ENCODE measurements around the gene CRYGC.
"Not testable (repeated sequence)": the region's sequence is repeated elsewhere in the genome, so short reads cannot be mapped to it uniquely, and the experiment has no call there.

CRYGC gene

DNA sequence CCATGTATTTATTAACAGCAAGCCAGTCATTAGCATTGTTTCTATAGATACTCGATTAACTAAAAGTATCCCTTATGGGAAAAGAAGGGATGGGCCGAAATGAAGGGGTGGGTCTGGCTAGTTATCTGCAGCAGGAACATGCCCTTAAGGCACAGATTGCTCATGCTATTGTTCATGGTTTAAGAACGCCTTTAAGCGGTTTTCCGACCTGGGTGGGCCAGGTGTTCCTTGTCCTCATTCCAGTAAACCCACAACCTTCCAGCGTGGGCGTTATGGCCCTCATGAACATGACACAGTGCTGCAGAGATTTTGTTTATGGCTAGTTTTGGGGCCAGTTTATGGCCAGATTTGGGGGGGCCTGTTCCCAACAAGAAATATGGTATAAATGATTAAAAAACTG, 8.7 kb upstream of the CRYGC start:
- not testable (repeated sequence) for DNase-seq (ENCODE audit: low read depth in 2 of 3, low spot score in 1 of 3)

DNA sequence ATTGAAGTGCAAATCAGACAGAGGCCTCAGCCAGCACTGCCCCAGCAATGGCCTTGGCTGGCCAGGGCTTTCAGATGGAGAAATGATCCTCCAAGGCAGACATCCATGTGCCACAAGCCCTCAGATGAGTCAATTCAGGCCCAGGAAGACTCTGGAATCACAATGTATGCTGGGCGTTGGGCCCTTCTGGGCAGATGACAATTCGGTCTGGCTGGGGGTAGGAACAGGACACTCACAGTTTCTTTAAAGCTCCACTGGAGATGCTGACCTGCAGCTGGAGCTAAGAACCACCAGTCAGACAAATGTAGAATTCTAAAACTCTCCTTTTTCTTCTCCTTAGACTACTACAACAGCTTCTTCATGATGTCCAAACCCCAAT, 7.1 kb upstream of the CRYGC start:
- DNase-seq (ENCODE audit: low read depth in 2 of 3, low spot score in 1 of 3), result no peak

DNA sequence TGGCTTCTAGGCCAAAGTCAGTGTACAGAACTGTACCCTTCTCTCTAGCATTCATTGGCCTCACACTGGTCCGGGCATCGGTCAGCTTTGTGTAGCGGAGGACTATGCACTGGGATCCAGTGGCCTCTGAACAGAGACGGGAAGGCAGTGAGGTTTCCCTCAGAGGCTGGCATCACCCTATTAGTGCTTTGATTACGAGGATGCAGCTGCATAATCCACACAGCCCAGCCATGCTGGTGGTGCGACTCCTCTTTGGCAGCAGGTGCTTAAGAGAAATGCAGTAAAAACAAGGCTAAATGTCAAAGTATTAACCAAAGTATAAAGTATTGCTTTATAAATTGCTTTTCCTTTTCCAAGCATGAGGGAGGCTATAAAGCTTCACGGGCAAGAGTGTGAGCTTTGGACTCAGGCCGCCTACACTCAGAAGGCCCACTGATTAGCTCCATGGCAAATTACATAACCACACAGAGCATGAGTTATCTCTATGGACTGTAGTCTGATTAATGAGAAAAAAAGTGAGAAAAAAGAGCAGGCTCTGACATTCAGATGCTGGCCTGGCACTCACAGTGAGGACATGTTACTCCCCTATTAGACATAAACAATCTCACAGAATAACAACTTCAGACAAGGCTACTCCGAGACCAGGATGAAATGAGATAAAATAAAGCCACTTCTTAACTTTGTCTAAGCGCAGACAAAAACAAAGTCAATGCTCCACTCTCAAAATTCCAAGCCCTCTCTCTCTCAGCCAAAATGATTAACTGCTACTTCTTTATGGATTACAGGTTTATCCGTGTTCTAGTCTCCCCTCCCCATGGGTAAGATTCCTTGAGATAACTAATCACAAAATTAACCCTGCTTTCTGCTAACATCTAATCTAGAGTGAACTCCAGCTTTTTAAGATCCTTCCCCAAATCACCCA, 6.4 kb upstream of the CRYGC start:
- DNase-seq (ENCODE audit: low read depth in 2 of 3, low spot score in 1 of 3), result no peak

DNA sequence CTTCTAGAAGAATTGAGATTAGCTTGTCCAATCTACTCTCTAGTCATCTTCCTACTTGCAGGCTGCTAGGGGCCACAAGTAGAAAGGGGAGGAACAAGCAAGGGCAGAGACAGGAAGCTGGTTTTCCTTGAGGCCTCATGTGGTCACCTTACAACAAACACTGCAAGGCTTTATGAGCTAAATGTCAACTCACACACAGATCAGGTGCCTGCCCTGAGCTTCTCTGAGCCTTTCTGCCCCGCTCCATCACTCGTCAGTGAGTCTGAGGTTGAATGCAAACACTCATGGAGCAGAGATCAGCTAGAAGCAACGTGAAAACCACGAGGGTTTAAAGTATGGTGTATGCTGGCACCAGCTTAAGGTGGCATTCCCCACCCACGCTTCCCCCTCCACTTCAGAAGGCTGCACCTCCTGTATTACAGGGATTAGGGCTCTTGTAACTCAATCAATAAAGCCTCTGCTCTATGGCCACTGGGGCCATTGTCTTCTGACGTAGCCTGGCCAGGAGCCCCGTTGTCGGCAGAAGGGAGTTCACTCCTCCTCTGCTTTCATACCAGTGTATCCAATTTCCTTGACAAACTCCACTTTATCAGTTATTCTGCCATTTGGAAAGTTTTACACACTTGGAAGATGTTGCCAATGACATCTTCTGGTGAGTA, 5.4 kb upstream of the CRYGC start:
- DNase-seq (ENCODE audit: low read depth in 2 of 3, low spot score in 1 of 3), result no peak

DNA sequence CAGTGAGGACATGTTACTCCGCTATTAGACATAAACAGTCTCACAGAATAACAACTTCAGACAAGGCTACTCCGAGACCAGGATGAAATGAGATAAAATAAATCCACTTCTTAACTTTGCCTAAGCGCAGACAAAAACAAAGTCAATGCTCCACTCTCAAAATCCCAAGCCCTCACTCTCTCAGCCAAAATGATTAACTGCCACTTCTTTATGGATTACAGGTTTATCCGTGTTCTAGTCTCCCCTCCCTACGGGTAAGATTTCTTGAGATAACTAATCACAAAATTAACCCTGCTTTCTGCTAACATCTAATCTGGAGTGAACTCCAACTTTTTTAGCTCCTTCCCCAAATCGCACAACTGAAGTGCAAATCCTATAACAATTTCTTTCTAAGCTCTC, 1.1 kb upstream of the CRYGC start:
- no peak for DNase-seq (ENCODE audit: low read depth in 2 of 3, low spot score in 1 of 3)

DNA sequence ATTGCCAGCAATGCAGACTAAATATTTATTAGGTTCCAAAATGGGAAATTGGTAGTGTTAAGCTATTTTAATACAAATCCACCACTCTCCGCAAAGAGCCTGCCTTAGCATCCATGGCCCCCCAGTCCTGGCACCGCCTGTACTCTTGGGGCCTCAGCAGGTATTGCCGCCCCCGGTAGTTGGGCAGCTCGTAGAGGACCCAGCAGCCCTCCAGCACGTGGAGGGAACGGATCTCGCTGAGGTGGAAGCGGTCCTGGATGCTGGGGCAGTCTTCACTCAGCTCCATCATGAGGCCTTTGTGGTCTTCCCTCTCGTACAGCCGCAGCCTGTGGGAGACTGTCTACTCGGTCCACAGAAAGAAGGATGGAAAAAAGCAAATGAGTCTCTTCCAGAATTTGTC, 1.5 kb downstream of the CRYGC start:
- no peak for DNase-seq (ENCODE audit: low read depth in 2 of 3, low spot score in 1 of 3)

DNA sequence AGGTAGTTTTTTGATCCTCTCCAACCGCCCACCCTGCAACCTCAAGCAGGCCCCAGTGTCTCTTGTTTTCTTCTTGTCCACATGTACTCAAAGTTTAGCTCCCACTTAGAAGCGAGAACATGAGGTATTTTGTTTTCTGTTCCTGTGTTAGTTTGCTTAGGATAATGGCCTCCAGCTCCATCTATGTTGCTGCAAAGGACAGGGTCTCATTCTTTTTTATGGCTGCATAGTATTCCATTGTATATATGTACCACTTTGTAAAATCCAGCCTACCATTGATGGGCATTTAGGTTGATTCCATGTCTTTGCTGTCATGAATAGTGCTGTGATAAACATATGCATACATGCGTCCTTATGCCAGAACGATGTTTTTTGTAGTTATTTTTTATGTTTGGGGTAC, 2.5 kb downstream of the CRYGC start:
- DNase-seq (ENCODE audit: low read depth in 2 of 3, low spot score in 1 of 3), result no peak

DNA sequence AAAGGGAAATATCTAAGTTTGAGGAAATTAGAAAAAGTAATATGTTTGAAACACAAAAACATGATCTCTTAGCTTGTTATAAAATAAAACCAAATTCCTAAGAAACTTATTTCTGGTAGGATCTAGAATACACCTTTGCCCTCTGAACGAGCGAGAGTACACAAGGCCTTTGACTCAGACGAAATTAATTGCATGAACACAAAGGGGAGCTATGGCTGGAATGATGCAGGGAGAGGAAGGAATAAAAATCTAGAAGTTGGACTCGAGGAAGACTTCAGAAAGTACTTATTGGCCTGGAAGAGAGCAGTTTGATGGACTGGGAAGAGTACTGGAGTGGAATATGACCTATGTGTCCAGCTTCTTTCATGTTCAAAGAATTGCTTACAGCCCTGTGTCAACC, 4.4 kb downstream of the CRYGC start:
- DNase-seq (ENCODE audit: low read depth in 2 of 3, low spot score in 1 of 3), result no peak

DNA sequence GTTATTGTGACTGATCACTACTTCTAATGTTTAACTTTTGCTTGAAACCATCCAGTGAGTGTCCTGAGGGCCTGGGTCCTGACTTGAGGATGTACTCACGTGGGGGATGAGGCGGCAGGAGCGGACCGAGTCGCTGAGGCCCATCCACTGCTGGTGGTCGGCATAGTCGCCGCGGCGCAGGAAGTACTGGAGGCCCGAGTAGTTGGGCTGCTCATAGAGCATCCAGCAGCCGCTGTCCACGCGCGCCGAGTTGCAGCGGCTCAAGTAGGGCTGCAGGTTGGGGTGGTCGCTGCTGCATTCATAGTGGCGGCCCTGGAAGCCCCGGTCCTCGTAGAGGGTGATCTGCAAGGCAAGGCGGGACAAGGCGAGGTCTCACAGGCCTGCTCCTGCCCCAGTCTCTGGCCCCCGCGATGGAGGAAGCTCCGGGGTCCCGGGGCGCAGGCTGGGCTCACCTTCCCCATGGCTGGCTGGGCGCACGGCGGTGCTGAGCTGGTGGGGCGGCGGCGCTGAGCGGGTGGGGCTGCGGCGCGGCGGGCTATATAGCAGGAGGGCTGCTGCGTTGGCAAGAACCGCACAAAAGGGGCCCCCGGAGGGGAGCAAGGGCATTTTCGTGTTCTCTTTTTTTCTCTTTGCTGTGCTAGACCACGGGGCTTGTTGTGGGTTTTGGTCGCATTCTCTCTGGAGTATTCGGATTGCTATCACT, 5.5 kb downstream of the CRYGC start, which contains the start of gene CRYGD:
Gene CRYGD (minus strand): TSS at position 512 of the 703 bp plus-strand sequence. CDS start 51 bp downstream, at position 461.
- not testable (repeated sequence) for DNase-seq (ENCODE audit: low read depth in 2 of 3, low spot score in 1 of 3)

DNA sequence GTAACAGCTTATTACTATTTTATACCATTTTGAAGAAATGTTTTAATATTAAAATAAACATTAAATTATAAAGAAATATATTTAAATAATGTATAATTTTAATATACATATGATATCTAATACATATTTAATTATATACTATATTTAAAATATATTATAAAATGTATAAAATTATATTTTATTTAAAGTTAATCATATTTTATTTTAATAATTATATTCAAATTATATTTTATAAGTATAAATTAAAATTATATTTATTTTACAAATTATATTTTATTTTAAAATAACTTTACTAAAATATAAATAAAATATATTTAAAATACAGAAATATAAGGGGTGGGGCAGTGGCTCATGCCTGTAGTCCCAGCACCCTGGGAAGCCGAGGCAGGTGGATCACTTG, 7.4 kb downstream of the CRYGC start:
- no peak for DNase-seq (ENCODE audit: low read depth in 2 of 3, low spot score in 1 of 3)

DNA sequence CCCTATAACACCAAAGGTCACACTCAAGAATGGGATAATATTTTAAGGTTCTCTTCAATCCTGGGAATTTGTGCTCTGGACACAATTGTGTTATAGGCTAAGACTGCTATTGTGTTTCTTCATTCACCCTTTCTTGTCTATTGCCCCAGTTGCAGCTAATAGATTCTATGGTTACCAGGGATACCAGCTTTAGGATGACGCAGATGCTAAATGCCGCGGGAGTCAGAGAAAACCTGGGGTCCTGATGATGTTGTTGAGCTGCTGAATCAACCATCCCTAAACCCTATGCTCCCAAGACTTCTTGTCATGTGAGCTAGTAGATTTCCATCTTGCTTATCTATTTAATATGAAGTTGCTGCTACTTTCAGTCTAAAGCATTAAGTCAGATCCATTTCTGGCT, 10.7 kb downstream of the CRYGC start:
- no peak for DNase-seq (ENCODE audit: low read depth in 2 of 3, low spot score in 1 of 3)

DNA sequence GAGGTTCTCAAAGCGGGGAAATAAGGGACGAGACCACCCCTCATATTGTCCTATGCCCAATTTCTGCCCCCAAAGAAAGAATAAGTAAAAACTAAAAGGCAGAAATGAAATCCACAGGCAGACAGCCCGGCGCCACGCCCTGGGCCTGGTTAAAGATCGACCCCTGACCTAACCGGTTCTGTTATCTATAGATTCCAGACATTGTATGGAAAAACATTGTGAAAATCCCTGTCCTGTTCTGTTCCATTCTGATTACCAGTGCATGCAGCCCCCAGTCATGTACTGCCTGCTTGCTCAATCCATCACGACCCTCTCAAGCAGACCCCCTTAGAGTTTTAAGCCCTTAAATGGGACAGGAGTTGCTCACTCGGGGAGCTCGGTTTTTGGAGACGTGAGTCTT, 12.2 kb downstream of the CRYGC start:
- not testable (repeated sequence) for DNase-seq (ENCODE audit: low read depth in 2 of 3, low spot score in 1 of 3)

DNA sequence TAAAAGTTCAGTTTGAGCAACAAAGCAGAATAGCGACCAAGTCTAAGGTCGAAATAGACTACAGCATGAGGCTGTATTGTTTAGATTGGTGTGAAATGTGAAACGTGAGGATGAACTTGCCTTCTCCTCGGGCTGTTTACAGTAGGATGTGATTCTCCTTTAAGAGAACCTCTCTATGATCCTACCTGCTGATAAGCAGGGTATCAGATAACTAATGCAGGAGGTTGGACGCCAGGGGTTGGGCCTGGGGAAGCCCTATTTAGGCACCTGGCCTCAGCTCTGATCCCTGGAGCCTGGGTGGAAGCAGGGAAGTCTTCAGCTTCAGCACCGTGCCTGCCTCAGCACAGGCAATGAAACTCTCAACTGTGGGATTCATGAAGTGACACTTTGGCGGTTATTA, 16.7 kb downstream of the CRYGC start:
- no peak for DNase-seq (ENCODE audit: low read depth in 2 of 3, low spot score in 1 of 3)

DNA sequence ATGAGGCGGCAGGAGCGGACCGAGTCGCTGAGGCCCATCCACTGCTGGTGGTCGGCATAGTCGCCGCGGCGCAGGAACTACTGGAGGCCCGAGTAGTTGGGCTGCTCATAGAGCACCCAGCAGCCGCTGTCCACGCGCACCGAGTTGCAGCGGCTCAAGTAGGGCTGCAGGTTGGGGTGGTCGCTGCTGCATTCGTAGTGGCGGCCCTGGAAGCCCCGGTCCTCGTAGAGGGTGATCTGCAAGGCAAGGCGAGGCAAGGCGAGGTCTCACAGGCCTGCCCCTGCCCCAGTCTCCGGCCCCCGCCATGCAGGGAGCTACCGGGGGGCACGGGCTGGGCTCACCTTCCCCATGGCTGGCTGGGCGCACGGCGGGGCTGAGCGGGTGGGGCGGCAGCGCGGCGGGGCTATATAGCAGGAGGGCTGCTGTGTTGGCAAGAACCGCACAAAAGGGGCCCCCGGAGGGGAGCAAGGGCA, 17.3 kb downstream of the CRYGC start:
- not testable (repeated sequence) for DNase-seq (ENCODE audit: low read depth in 2 of 3, low spot score in 1 of 3)

DNA sequence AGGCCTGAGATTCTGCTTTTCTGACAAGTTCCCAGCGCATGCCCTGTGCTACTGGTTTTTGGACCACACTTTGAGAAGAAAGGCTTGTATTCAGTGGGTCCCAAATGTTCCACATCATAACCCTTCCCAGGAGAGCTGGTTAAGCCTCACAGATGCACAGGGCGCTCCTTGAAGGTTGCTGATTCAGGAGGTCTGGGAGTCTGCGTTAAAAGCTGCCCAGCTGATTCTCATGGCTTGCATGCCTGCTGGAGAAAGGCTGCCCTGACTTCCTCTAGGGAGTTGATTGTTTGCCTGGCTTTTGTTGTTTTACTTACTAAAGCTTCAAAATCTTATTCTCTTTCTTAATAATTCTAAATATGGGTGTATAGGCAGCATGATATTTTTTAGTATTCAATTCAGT, 26.0 kb downstream of the CRYGC start:
- no peak for DNase-seq (ENCODE audit: low read depth in 2 of 3, low spot score in 1 of 3)

DNA sequence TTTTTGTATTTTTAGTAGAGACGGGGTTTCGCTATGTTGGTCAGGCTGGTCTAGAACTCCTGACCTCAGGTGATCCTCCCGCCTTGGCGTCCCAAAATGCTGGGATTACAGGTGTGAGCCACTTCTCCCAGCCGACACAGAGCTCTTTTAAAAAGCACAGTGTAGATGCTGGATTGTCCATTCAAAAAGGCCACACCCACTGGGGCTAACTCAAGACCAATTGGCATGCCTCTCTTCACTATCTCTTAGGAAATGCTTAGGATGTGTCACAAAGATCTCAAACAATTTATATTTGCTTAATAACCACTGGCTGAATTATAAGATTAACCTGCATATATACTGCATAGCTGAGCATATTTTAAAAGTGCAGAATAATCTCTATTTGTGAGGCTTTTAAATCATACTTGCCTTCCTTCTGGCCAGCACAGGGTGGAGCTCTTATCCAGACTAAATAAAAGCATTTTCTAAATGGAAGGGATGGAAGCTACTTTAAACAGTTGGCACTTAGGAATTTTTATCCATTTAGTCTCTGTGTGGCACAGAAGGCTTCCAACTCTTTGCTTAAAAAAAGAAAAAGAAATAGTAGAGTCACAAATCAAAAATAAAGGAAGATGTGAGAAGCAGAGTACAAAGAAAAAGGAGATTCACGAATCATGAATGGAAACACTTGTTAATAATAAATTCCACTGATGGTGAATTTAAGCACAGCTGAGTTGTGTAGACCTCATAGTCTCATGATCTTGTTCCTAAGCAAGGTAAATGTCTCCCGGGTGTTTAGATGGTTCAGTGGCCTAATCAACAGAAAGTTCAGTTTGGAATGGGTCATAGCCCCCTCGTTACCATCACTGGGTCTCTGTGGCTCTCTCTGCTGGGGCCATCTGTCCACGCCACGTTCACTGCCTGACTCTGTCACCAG, 27.7 kb downstream of the CRYGC start:
- no peak for DNase-seq (ENCODE audit: low read depth in 2 of 3, low spot score in 1 of 3)

DNA sequence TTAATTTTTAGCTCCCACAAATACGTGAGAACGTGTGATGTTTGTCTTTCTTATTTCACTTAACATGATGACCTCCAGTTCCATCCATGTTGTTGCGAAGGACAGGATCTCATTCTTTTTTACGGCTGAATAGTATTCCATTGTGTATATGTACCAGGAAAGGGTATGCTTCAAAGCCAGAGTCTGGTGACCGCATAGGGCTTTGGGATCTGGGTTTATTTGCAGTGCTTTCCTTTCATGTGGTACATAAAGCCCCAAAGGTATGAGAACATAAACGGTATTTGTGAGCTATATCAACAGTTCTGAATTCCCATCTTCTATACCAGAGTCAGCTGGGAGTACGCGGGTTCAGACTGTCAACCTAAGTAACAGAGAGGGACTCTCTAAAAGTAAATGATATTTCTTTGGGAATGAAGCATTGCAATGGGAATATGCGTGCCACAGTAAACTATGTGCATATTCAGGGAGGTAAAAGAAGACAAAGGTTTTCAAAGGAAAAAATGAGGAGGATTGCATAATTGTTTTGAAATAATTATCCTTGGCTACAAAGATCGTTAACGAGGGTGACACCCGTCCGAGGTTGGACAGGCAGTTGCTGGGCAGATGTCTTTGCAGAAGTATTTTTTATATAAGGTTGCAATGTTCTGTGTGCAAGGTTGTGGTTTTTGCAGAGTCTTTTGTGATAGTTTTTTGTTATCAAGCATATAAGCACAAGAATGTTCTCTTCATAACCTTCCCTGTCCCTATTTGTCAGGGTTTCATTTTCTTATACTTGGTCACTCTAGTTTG, 29.8 kb downstream of the CRYGC start:
- no peak for DNase-seq (ENCODE audit: low read depth in 2 of 3, low spot score in 1 of 3)

DNA sequence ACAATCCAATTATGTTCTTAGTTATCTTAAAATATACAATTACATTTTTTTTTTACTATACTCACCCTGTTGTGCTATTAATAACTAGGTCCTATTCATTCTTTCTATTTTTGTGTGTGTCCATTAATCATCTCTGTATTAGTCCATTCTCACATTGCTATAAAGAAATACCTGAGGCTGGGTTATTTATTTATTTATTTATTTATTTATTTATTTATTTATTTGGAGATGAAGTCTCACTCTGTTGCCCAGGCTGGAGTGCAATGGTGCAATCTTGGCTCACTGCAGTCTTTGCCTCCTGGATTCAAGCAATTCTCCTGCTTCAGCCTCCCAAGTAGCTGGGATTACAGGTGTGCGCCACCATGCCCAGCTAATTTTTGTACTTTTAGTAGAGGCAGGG, 30.9 kb downstream of the CRYGC start:
- DNase-seq (ENCODE audit: low read depth in 2 of 3, low spot score in 1 of 3), result not testable (repeated sequence)

DNA sequence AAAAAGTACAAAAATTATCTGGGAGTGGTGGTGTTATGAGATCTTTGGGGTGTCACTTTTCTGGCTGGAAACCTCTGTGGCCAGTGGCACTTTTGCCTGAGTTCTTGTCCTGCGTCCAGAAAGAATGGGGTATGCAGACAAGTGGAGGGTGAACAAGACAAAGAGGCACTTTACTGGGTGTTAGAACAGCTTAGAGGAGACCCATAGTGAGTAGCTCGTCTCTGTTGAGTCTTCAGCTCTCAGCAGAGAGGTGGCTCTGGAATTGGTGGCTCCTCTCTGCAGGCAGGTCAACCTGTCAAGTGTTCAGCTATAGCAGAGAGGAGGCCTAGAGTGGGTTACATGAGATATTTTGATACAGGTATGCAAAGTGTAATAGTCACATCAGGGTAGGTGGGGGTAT, 31.4 kb downstream of the CRYGC start:
- no peak for DNase-seq (ENCODE audit: low read depth in 2 of 3, low spot score in 1 of 3)

DNA sequence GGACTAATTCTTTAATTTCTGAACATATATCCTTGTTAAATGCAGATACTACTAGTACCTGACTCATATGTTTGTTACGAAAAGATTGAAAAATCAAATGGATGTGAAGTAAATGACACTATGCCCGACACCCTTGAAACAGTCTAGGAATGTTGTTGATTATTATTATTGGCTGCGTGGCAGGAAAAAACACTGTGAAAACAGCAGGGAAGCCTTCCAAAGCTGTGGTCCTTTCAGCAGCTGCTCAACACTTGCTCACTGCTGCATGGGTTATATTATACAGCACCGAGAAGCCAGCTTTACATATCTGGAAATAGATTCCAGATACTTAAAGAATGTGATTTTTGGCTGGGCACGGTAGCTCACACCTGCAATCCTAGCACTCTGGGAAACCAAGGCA, 31.8 kb downstream of the CRYGC start:
- no peak for DNase-seq (ENCODE audit: low read depth in 2 of 3, low spot score in 1 of 3)

Measured in stimulated activated CD4-positive, alpha-beta T cell treated with anti-CD3 and anti-CD28 coated beads, Interleukin-12 subunit alpha, Interleukin-12 subunit beta, amount 100 ng/mL, for 48 hours (primary cell).